GM12878 (cell line): ENCODE measurements around the gene TFDP1. TPM values are rescaled to one million over a fixed set of nuclear protein-coding genes. Genes with fewer than 3 reads are reported as not detected.

Source experiments
- ATAC-seq: fragments of 200-7000 bp; cut with Tn5 transposase; 3 replicates; pipeline ENCODE4 v1.9.1; 2020; ENCODE audit warnings: mild to moderate bottlenecking, moderate library complexity
- BruUV-seq: library from RNA; stranded (reverse); fragments of 400-500 nt; replicated peaks from 2 replicates; lab custom pipeline; 2021; lab: Mats Ljungman, UMichigan
- CTCF ChIA-PET: fragments of 300-600 bp; sonication (Branson Sonifier 250); formaldehyde crosslinking; extraction: SDS; loops from one replicate; lab custom pipeline; 2021; ENCODE audit warnings: inconsistent platforms; lab: Yijun Ruan, JAX
- POLR2A ChIA-PET: fragments of 350-600 bp; formaldehyde crosslinking; extraction: SDS; loops from one replicate; lab custom pipeline; 2021; ENCODE audit warnings: inconsistent platforms; lab: Charles Lee
- RAD21 ChIA-PET: fragments of 300-600 bp; sonication (Branson Sonifier 250); formaldehyde crosslinking; loops from one replicate; lab custom pipeline; 2023; ENCODE audit warnings: antibody characterized with exemption; ENCODE audit not compliant: unreplicated experiment; lab: Charles Lee
- SMC1A ChIA-PET: fragments of 300-600 bp; sonication (Branson Sonifier 250); formaldehyde crosslinking; loops from one replicate; lab custom pipeline; 2023; ENCODE audit not compliant: unreplicated experiment, uncharacterized antibody; lab: Charles Lee
- DNase-seq: peaks from one replicate; pipeline ENCODE4 v3.0.0-alpha.2; 2011; ENCODE audit warnings: low read depth, low spot score
- FAIRE-seq: peaks from 3 replicates; lab custom pipeline; 2011; peaks lifted over from hg19 to GRCh38; lab: Jason Lieb, UNC
- H2AFZ ChIP-seq: 2 replicates; pipeline ENCODE4 v1.6.0; 2011; ENCODE audit warnings: low read depth, low read length, control low read depth; ENCODE audit not compliant: control insufficient read depth
- H3K27ac ChIP-seq: 2 replicates; pipeline ENCODE4 v1.5.1; 2011; ENCODE audit warnings: control low read depth; ENCODE audit not compliant: control insufficient read depth, insufficient read depth
- H3K27me3 ChIP-seq, 2 experiments: replicated peaks in 1 of 2; 2 replicates each; pipeline versions ENCODE4 v1.6.0 to v1.6.1; 2011; ENCODE audit warnings: low read length in 1 of 2; ENCODE audit not compliant: control insufficient read depth in 2 of 2, insufficient read depth in 2 of 2
- H3K36me3 ChIP-seq, 2 experiments: 2 replicates each; pipeline ENCODE4 v1.5.1; 2011; ENCODE audit warnings: low read length in 1 of 2; ENCODE audit not compliant: control insufficient read depth in 2 of 2, insufficient read depth in 2 of 2
- H3K4me1 ChIP-seq: 2 replicates; pipeline ENCODE4 v1.6.1; 2011; ENCODE audit warnings: mild to moderate bottlenecking, low read length, moderate library complexity, mixed read lengths; ENCODE audit not compliant: control insufficient read depth, insufficient read depth
- H3K4me2 ChIP-seq: 2 replicates; pipeline ENCODE4 v1.6.0; 2011; ENCODE audit warnings: control low read depth; ENCODE audit not compliant: control insufficient read depth, insufficient read depth
- H3K4me3 ChIP-seq: fragments of 200-600 bp; sonication (generic); 2 replicates; pipeline ENCODE4 v1.5.1; 2016
- H3K79me2 ChIP-seq: 2 replicates; pipeline ENCODE4 v1.6.0; 2011; ENCODE audit warnings: low read length; ENCODE audit not compliant: control insufficient read depth, insufficient read depth
- H3K9ac ChIP-seq: 2 replicates; pipeline ENCODE4 v1.8.0; 2011; ENCODE audit warnings: low read length, control low read depth, mixed read lengths; ENCODE audit not compliant: control insufficient read depth, insufficient read depth
- H3K9me3 ChIP-seq: replicated peaks from 3 replicates; pipeline ENCODE4 v1.5.1; 2011; ENCODE audit warnings: mild to moderate bottlenecking, low read length; ENCODE audit not compliant: control insufficient read depth, insufficient read depth
- H4K20me1 ChIP-seq: 2 replicates; pipeline ENCODE4 v1.6.0; 2011; ENCODE audit not compliant: control insufficient read depth, insufficient read depth
- BACH1 ChIP-seq: fragments of 450-650 bp; IDR thresholded peaks from 2 replicates; pipeline ENCODE4 v1.6.1; 2017; ENCODE audit warnings: mild to moderate bottlenecking, borderline replicate concordance
- MEF2B ChIP-seq: fragments of 450-650 bp; IDR thresholded peaks from 2 replicates; pipeline ENCODE4 v1.6.1; 2018; ENCODE audit warnings: mild to moderate bottlenecking, moderate library complexity; ENCODE audit not compliant: partially characterized antibody, poor library complexity, severe bottlenecking
- MXI1 ChIP-seq: fragments of 150-350 bp; IDR thresholded peaks from 2 replicates; pipeline ENCODE4 v1.6.1; 2011; ENCODE audit warnings: low read depth, mild to moderate bottlenecking, inconsistent platforms, low read length, improper control_type of control experiment
- SIN3A ChIP-seq: IDR thresholded peaks from 2 replicates; pipeline ENCODE4 v1.6.1; 2012; ENCODE audit warnings: low read depth, low read length, improper control_type of control experiment
- SMARCA5 ChIP-seq: fragments of 450-650 bp; IDR thresholded peaks from 2 replicates; pipeline ENCODE4 v1.6.1; 2017; ENCODE audit warnings: mild to moderate bottlenecking
- WGBS: methylation state at CpG from one replicate; pipeline ENCODE4 v1.1.6; 2016; ENCODE audit warnings: low lambda C conversion rate; ENCODE audit not compliant: insufficient replicate concordance, insufficient coverage; ENCODE audit errors: missing lambda C conversion rate; 5-methylcytosine and 5-hydroxymethylcytosine counted together
- in situ Hi-C: fragments of 300-500 bp; cut with MboI; formaldehyde crosslinking; loops from 9 replicates; pipeline ENCODE4 v1.14.3; 2018; ENCODE audit warnings: mixed read lengths
- intact Hi-C: fragments of 100-400 bp; cut with micrococcal nuclease; formaldehyde crosslinking; loops from one replicate; pipeline ENCODE4 v1.14.2; 2022; ENCODE audit not compliant: unreplicated experiment
- polyA plus RNA-seq, 11 experiments: library from polyadenylated mRNA; depleted of rRNA in 4 of 11; unstranded in 6 of 11; stranded (reverse) in 5 of 11; fragments of >200 nt; fragmentation: Nextera tagmentation in 4 of 11; fragmentation: Illumina TruSeq in 1 of 11; extraction: Ambion mirVana in 4 of 11; extraction: Trizol in 1 of 11; gene quantifications; 1 replicate in 1 of 11; 2 replicates in 10 of 11; pipeline versions ENCODE4 v1.2.1 to v1.2.3, GENCODE V29; 2011 to 2016; ENCODE audit warnings: inconsistent platforms in 2 of 11, missing spikeins in 2 of 11, low read depth in 1 of 11
- total RNA-seq, 4 experiments: library from RNA; depleted of rRNA in 3 of 4; stranded (reverse); fragments of >200 nt in 3 of 4; fragmentation: Illumina TruSeq in 1 of 4; extraction: Trizol in 1 of 4; gene quantifications; 2 replicates each; pipeline versions ENCODE4 v1.2.1 to v1.2.3, GENCODE V29; 2013 to 2021
- TF ChIP-seq, protein P1 (sequence below): IDR thresholded peaks from 2 replicates; pipeline ENCODE4 v1.6.1; 2012; ENCODE audit warnings: improper control_type of control experiment, low read depth, low read length; ENCODE audit not compliant: insufficient replicate concordance
- TF ChIP-seq, protein P2 (sequence below): fragments of 450-650 bp; IDR thresholded peaks from 2 replicates; pipeline ENCODE4 v1.6.1; 2016; ENCODE audit warnings: mild to moderate bottlenecking, moderate library complexity, borderline replicate concordance
- TF ChIP-seq, protein P3 (sequence below): fragments of 450-650 bp; formaldehyde crosslinking; IDR thresholded peaks from 2 replicates; pipeline ENCODE4 v1.5.0; 2022; ENCODE audit warnings: mild to moderate bottlenecking, missing genetic modification characterization

The TFDP1 gene
- total and polyA plus RNA-seq, 10 of the 15 experiments (the other 5 are each of a cell fraction or from before 2014, with no cell fraction given), result 37.7 to 254 (median 119) TPM

DNA sequence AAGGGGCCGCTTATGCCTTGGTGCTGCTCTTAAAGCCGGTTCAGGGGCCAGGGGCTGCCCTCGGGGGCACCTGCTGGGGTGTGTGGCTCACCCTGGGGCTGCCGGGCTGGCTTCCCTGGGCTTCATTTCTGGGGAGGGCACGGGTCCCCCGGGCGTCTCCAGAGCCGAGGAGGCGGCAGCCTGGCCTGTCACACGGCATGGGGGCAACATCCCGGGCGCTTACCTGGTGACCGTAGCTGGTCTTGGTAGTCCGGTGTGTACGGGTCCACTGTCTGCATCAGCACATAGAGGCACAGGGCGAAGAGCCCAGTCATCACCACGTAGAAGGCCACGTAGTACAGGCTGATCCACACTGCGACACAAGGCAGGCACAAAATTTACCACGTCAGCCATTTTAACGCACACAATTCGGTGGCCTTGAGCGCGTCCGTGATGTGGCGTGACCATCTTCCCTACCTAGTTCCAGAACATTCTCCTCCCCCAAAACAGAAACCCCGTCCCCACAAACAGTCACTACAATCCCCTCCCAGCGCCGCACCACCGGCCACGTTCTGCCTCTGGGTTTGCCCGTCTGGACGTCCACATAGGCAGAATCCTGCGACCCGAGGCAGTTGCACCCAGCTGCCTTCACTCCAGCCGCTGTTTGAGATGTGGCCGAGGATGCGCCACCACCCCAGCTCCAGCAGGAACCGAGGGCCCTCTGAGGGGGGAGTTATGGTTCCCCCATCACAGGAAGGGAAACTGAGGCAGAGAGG is 70.2 kb downstream of the TFDP1 start:
- in situ Hi-C loops, result no loop called here
- Histone ChIP-seq H3K27me3 (no peaks in the 10 kb centered on the region), H2AFZ (no peak overlapping the region), H3K9ac (no peak overlapping the region), H3K4me1 (no peaks in the 10 kb centered on the region), H3K9me3 (no peaks in the 10 kb centered on the region), H3K27ac (no peak overlapping the region), H4K20me1 (no peaks in the 10 kb centered on the region), H3K4me2 (no peak overlapping the region), H3K36me3 (no peaks in the 10 kb centered on the region), H3K4me3 (no peak overlapping the region), H3K79me2 (no peaks in the 10 kb centered on the region)
- DNase-seq (no peak), ATAC-seq (no peak), FAIRE-seq (no peak)
- intact Hi-C loops, result no loop called here
- POLR2A ChIA-PET, result no interaction called here
- BruUV-seq, result no TSS peak
- 71% methylated on average over 39 of the region's 39 CpGs for WGBS
- RAD21 ChIA-PET, result no interaction called here
- SMC1A ChIA-PET, result no interaction called here
- CTCF ChIA-PET, result no interaction called here
- TF ChIP-seq, protein P1, sequence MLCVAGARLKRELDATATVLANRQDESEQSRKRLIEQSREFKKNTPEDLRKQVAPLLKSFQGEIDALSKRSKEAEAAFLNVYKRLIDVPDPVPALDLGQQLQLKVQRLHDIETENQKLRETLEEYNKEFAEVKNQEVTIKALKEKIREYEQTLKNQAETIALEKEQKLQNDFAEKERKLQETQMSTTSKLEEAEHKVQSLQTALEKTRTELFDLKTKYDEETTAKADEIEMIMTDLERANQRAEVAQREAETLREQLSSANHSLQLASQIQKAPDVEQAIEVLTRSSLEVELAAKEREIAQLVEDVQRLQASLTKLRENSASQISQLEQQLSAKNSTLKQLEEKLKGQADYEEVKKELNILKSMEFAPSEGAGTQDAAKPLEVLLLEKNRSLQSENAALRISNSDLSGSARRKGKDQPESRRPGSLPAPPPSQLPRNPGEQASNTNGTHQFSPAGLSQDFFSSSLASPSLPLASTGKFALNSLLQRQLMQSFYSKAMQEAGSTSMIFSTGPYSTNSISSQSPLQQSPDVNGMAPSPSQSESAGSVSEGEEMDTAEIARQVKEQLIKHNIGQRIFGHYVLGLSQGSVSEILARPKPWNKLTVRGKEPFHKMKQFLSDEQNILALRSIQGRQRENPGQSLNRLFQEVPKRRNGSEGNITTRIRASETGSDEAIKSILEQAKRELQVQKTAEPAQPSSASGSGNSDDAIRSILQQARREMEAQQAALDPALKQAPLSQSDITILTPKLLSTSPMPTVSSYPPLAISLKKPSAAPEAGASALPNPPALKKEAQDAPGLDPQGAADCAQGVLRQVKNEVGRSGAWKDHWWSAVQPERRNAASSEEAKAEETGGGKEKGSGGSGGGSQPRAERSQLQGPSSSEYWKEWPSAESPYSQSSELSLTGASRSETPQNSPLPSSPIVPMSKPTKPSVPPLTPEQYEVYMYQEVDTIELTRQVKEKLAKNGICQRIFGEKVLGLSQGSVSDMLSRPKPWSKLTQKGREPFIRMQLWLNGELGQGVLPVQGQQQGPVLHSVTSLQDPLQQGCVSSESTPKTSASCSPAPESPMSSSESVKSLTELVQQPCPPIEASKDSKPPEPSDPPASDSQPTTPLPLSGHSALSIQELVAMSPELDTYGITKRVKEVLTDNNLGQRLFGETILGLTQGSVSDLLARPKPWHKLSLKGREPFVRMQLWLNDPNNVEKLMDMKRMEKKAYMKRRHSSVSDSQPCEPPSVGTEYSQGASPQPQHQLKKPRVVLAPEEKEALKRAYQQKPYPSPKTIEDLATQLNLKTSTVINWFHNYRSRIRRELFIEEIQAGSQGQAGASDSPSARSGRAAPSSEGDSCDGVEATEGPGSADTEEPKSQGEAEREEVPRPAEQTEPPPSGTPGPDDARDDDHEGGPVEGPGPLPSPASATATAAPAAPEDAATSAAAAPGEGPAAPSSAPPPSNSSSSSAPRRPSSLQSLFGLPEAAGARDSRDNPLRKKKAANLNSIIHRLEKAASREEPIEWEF, result no peak
- TF ChIP-seq BACH1 (no peak), MEF2B (no peak), MXI1 (no peak), SMARCA5 (no peak), SIN3A (no peak)
- TF ChIP-seq, protein P2, sequence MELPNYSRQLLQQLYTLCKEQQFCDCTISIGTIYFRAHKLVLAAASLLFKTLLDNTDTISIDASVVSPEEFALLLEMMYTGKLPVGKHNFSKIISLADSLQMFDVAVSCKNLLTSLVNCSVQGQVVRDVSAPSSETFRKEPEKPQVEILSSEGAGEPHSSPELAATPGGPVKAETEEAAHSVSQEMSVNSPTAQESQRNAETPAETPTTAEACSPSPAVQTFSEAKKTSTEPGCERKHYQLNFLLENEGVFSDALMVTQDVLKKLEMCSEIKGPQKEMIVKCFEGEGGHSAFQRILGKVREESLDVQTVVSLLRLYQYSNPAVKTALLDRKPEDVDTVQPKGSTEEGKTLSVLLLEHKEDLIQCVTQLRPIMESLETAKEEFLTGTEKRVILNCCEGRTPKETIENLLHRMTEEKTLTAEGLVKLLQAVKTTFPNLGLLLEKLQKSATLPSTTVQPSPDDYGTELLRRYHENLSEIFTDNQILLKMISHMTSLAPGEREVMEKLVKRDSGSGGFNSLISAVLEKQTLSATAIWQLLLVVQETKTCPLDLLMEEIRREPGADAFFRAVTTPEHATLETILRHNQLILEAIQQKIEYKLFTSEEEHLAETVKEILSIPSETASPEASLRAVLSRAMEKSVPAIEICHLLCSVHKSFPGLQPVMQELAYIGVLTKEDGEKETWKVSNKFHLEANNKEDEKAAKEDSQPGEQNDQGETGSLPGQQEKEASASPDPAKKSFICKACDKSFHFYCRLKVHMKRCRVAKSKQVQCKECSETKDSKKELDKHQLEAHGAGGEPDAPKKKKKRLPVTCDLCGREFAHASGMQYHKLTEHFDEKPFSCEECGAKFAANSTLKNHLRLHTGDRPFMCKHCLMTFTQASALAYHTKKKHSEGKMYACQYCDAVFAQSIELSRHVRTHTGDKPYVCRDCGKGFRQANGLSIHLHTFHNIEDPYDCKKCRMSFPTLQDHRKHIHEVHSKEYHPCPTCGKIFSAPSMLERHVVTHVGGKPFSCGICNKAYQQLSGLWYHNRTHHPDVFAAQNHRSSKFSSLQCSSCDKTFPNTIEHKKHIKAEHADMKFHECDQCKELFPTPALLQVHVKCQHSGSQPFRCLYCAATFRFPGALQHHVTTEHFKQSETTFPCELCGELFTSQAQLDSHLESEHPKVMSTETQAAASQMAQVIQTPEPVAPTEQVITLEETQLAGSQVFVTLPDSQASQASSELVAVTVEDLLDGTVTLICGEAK, result no peak
- TF ChIP-seq, protein P3, sequence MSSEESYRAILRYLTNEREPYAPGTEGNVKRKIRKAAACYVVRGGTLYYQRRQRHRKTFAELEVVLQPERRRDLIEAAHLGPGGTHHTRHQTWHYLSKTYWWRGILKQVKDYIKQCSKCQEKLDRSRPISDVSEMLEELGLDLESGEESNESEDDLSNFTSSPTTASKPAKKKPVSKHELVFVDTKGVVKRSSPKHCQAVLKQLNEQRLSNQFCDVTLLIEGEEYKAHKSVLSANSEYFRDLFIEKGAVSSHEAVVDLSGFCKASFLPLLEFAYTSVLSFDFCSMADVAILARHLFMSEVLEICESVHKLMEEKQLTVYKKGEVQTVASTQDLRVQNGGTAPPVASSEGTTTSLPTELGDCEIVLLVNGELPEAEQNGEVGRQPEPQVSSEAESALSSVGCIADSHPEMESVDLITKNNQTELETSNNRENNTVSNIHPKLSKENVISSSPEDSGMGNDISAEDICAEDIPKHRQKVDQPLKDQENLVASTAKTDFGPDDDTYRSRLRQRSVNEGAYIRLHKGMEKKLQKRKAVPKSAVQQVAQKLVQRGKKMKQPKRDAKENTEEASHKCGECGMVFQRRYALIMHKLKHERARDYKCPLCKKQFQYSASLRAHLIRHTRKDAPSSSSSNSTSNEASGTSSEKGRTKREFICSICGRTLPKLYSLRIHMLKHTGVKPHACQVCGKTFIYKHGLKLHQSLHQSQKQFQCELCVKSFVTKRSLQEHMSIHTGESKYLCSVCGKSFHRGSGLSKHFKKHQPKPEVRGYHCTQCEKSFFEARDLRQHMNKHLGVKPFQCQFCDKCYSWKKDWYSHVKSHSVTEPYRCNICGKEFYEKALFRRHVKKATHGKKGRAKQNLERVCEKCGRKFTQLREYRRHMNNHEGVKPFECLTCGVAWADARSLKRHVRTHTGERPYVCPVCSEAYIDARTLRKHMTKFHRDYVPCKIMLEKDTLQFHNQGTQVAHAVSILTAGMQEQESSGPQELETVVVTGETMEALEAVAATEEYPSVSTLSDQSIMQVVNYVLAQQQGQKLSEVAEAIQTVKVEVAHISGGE (CRISPR knock-in tag), result no peak
